H9 (cell line): ENCODE measurements around the gene PDPN. TPM values are rescaled to one million over a fixed set of nuclear protein-coding genes. Genes with fewer than 3 reads are reported as not detected.

Experiments used
- DNase-seq: peaks from one replicate; pipeline ENCODE4 v3.0.0-alpha.2; 2017
- H2AFZ ChIP-seq: one replicate; pipeline ENCODE4 v1.6.1; 2013; ENCODE audit warnings: mild to moderate bottlenecking, low read length, control low read depth, moderate library complexity
- H2AK5ac ChIP-seq: 2 replicates; pipeline ENCODE4 v1.6.1; 2013; ENCODE audit warnings: low read length, control low read depth, mixed read lengths; ENCODE audit not compliant: insufficient read length
- H2BK120ac ChIP-seq: one replicate; pipeline ENCODE4 v1.6.1; 2013; ENCODE audit warnings: low read depth, mild to moderate bottlenecking, low read length, control low read depth, inconsistent platforms; ENCODE audit not compliant: poor library complexity, severe bottlenecking
- H2BK12ac ChIP-seq: 2 replicates; pipeline ENCODE4 v1.6.1; 2013; ENCODE audit warnings: low read length, control low read depth, mixed read lengths, low read depth; ENCODE audit not compliant: insufficient read length
- H2BK15ac ChIP-seq: 2 replicates; pipeline ENCODE4 v1.6.1; 2013; ENCODE audit warnings: low read depth, low read length, control low read depth
- H2BK20ac ChIP-seq: one replicate; pipeline ENCODE4 v1.6.1; 2013; ENCODE audit warnings: low read depth, mild to moderate bottlenecking, low read length, control low read depth, inconsistent platforms; ENCODE audit not compliant: poor library complexity, severe bottlenecking
- H2BK5ac ChIP-seq: 2 replicates; pipeline ENCODE4 v1.6.1; 2013; ENCODE audit warnings: low read length, control low read depth, mixed read lengths; ENCODE audit not compliant: insufficient read length
- H3K14ac ChIP-seq: 2 replicates; pipeline ENCODE4 v1.6.1; 2013; ENCODE audit warnings: low read length, control low read depth; ENCODE audit not compliant: insufficient read depth
- H3K18ac ChIP-seq: 2 replicates; pipeline ENCODE4 v1.6.1; 2013; ENCODE audit warnings: low read depth, mild to moderate bottlenecking, mixed read lengths, low read length, control low read depth; ENCODE audit not compliant: insufficient read length
- H3K23ac ChIP-seq: 2 replicates; pipeline ENCODE4 v1.6.1; 2013; ENCODE audit warnings: low read length, control low read depth, mixed read lengths, low read depth; ENCODE audit not compliant: insufficient read length
- H3K23me2 ChIP-seq: 2 replicates; pipeline ENCODE4 v1.6.1; 2013; ENCODE audit warnings: low read depth, mild to moderate bottlenecking, mixed read lengths, low read length, control low read depth; ENCODE audit not compliant: insufficient read length, poor library complexity, severe bottlenecking
- H3K27ac ChIP-seq: 2 replicates; pipeline ENCODE4 v1.5.1; 2013; ENCODE audit warnings: low read length, control low read depth, mixed read lengths, low read depth; ENCODE audit not compliant: insufficient read length
- H3K27me3 ChIP-seq: 2 replicates; pipeline ENCODE4 v1.6.1; 2013; ENCODE audit warnings: low read length, control low read depth, inconsistent platforms; ENCODE audit not compliant: insufficient read depth
- H3K4ac ChIP-seq: 2 replicates; pipeline ENCODE4 v1.6.1; 2013; ENCODE audit warnings: low read depth, mild to moderate bottlenecking, control low read depth, inconsistent platforms, low read length, moderate library complexity
- H3K4me1 ChIP-seq: 2 replicates; pipeline ENCODE4 v1.6.1; 2013; ENCODE audit warnings: low read length, control low read depth, inconsistent platforms; ENCODE audit not compliant: insufficient read depth
- H3K4me2 ChIP-seq: 2 replicates; pipeline ENCODE4 v1.6.1; 2013; ENCODE audit warnings: low read length, control low read depth, mixed read lengths; ENCODE audit not compliant: insufficient read length, insufficient read depth
- H3K56ac ChIP-seq: 2 replicates; pipeline ENCODE4 v1.6.1; 2013; ENCODE audit warnings: low read depth, mild to moderate bottlenecking, mixed read lengths, low read length, control low read depth; ENCODE audit not compliant: insufficient read length
- H3K79me1 ChIP-seq: 2 replicates; pipeline ENCODE4 v1.6.1; 2013; ENCODE audit warnings: low read depth, mild to moderate bottlenecking, moderate library complexity, low read length, control low read depth, inconsistent platforms; ENCODE audit not compliant: insufficient read depth, poor library complexity, severe bottlenecking
- H3K79me2 ChIP-seq: 2 replicates; pipeline ENCODE4 v1.6.1; 2013; ENCODE audit warnings: low read length, control low read depth, inconsistent platforms; ENCODE audit not compliant: insufficient read depth
- H3K9ac ChIP-seq: 2 replicates; pipeline ENCODE4 v1.6.1; 2013; ENCODE audit warnings: low read length, control low read depth, mixed read lengths; ENCODE audit not compliant: insufficient read length; ENCODE audit errors: extremely low read depth
- H3K9me3 ChIP-seq: one replicate; pipeline ENCODE4 v1.6.1; 2013; ENCODE audit warnings: low read depth, low read length, inconsistent platforms; ENCODE audit not compliant: control insufficient read depth
- H3T11ph ChIP-seq: one replicate; pipeline ENCODE4 v1.6.1; 2013; ENCODE audit warnings: mild to moderate bottlenecking, low read length, control low read depth, inconsistent platforms
- H4K20me1 ChIP-seq: one replicate; pipeline ENCODE4 v1.6.1; 2013; ENCODE audit not compliant: control insufficient read depth, insufficient read length, insufficient read depth
- H4K5ac ChIP-seq: 2 replicates; pipeline ENCODE4 v1.6.1; 2013; ENCODE audit warnings: low read depth, mild to moderate bottlenecking, mixed read lengths, low read length, control low read depth; ENCODE audit not compliant: insufficient read length
- H4K8ac ChIP-seq: replicated peaks from 2 replicates; pipeline ENCODE4 v1.6.1; 2013; ENCODE audit warnings: low read length, control low read depth, mixed read lengths, low read depth; ENCODE audit not compliant: insufficient read length
- H4K91ac ChIP-seq: 2 replicates; pipeline ENCODE4 v1.6.1; 2013; ENCODE audit warnings: low read depth, mild to moderate bottlenecking, moderate library complexity, mixed read lengths, low read length, control low read depth; ENCODE audit not compliant: insufficient read length
- H3K27ac Mint-ChIP-seq, 3 experiments: 2 replicates in 2 of 3; 3 replicates in 1 of 3; pipeline ENCODE4 v1.8.0; 2020 to 2021; ENCODE audit warnings: mixed read lengths in 3 of 3, mild to moderate bottlenecking in 1 of 3, moderate library complexity in 1 of 3
- H3K27me3 Mint-ChIP-seq: 2 replicates; pipeline ENCODE4 v1.8.0; 2021; ENCODE audit warnings: low read depth, mild to moderate bottlenecking, moderate library complexity, mixed read lengths
- H3K36me3 Mint-ChIP-seq, 3 experiments: 2 replicates in 2 of 3; 3 replicates in 1 of 3; pipeline ENCODE4 v1.8.0; 2020 to 2021; ENCODE audit warnings: low read depth in 3 of 3, mixed read lengths in 3 of 3; ENCODE audit not compliant: insufficient read depth in 1 of 3
- H3K4me1 Mint-ChIP-seq, 2 experiments: 2 replicates each; pipeline ENCODE4 v1.8.0; 2020; ENCODE audit warnings: mixed read lengths in 2 of 2
- H3K4me3 Mint-ChIP-seq, 2 experiments: 2 replicates in 1 of 2; 3 replicates in 1 of 2; pipeline ENCODE4 v1.8.0; 2020 to 2021; ENCODE audit warnings: mild to moderate bottlenecking in 2 of 2, mixed read lengths in 2 of 2, moderate library complexity in 1 of 2
- H3K9me3 Mint-ChIP-seq, 2 experiments: 2 replicates in 1 of 2; 3 replicates in 1 of 2; pipeline ENCODE4 v1.8.0; 2020; ENCODE audit warnings: mild to moderate bottlenecking in 2 of 2, mixed read lengths in 2 of 2, moderate library complexity in 1 of 2
- WGBS: extraction: QIAGEN DNeasy Blood & Tissue Kit; methylation state at CpG from one replicate; pipeline ENCODE4 v1.1.7; 2013; ENCODE audit warnings: missing lambda C conversion rate, low lambda C conversion rate, mixed read lengths; ENCODE audit not compliant: insufficient read length; ENCODE audit errors: extremely low coverage; 5-methylcytosine and 5-hydroxymethylcytosine counted together
- total RNA-seq: library from RNA; stranded (reverse); gene quantifications from 2 replicates; pipeline ENCODE4 v1.2.1, GENCODE V29; 2021
- TF ChIP-seq, protein P1 (sequence below): fragments of 200-600 bp; sonication (generic); conservative IDR thresholded peaks from 3 replicates; pipeline ENCODE4 v1.8.0; 2021; ENCODE audit warnings: antibody characterized with exemption, mild to moderate bottlenecking

Gene PDPN
- total RNA-seq, 1 experiment from 2014 or later, result 205 TPM

DNA sequence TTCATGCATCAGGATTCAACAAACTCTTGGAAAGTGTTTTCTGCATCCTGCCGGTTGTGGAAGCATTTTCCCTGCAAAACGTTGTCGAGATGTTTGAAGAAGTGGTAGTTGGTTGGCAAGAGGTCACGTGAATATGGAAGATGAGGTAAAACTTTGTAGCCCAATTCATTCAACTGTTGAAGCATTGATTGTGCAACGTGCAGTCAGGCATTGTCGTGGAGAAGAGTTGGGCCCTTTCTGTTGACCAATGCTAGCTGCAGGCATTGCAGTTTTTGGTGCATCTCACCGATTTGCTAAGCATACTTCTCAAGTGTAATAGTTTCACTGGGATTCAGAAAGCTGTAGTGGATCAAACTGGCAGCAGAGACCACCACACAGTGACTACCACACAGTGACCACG, 59.4 kb downstream of the PDPN start:
- H3K4me3 Mint-ChIP-seq, result no peak overlapping the region
- peaks cover 3 to 18% (median 15%) of the 10 kb centered on the region in 3 experiments; a peak in 6 of 7 replicates for H3K36me3 Mint-ChIP-seq
- no peaks in the 10 kb centered on the region; the same call in 1 of the 2 replicates for H3K27me3 Mint-ChIP-seq

More for the DNA sequence above, 59.4 kb downstream of the PDPN start:
- H2BK12ac ChIP-seq, result no peak overlapping the region
- no peak for DNase-seq
- no peaks in the 10 kb centered on the region for H3K27me3 ChIP-seq
- no peak overlapping the region for H4K5ac ChIP-seq
- TF ChIP-seq, protein P1, sequence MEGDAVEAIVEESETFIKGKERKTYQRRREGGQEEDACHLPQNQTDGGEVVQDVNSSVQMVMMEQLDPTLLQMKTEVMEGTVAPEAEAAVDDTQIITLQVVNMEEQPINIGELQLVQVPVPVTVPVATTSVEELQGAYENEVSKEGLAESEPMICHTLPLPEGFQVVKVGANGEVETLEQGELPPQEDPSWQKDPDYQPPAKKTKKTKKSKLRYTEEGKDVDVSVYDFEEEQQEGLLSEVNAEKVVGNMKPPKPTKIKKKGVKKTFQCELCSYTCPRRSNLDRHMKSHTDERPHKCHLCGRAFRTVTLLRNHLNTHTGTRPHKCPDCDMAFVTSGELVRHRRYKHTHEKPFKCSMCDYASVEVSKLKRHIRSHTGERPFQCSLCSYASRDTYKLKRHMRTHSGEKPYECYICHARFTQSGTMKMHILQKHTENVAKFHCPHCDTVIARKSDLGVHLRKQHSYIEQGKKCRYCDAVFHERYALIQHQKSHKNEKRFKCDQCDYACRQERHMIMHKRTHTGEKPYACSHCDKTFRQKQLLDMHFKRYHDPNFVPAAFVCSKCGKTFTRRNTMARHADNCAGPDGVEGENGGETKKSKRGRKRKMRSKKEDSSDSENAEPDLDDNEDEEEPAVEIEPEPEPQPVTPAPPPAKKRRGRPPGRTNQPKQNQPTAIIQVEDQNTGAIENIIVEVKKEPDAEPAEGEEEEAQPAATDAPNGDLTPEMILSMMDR, result no peak
- H3K4me1 ChIP-seq, result no peaks in the 10 kb centered on the region
- H3K79me2 ChIP-seq, result no peaks in the 10 kb centered on the region
- H4K20me1 ChIP-seq, result no peaks in the 10 kb centered on the region
- H2BK120ac ChIP-seq, result no peak overlapping the region
- no peak overlapping the region for H2BK20ac ChIP-seq
- no peak overlapping the region for H3K27ac ChIP-seq
- no peaks in the 10 kb centered on the region for H3K9me3 ChIP-seq
- H3K9me3 Mint-ChIP-seq, result peaks cover 5 to 12% of the 10 kb centered on the region in 2 experiments; a peak in 4 of 5 replicates
- H3K23me2 ChIP-seq, result no peaks in the 10 kb centered on the region
- no CpG with 5 or more reads among the region's 8 CpGs for WGBS
- H3K14ac ChIP-seq, result no peak overlapping the region
- no peak overlapping the region for H2AK5ac ChIP-seq
- H3K79me1 ChIP-seq, result no peaks in the 10 kb centered on the region
- H3K4ac ChIP-seq, result no peak overlapping the region
- no peak overlapping the region for H3T11ph ChIP-seq
- no peak overlapping the region for H3K18ac ChIP-seq
- H3K9ac ChIP-seq, result no peak overlapping the region
- no peak overlapping the region for H3K23ac ChIP-seq
- no peak overlapping the region for H3K56ac ChIP-seq
- no peak overlapping the region for H3K4me2 ChIP-seq
- no peaks in the 10 kb centered on the region for H3K4me1 Mint-ChIP-seq
- no peak overlapping the region for H4K8ac ChIP-seq
- H2AFZ ChIP-seq, result no peak overlapping the region
- no peak overlapping the region for H3K27ac Mint-ChIP-seq
- no peak overlapping the region for H2BK15ac ChIP-seq
- no peak overlapping the region for H2BK5ac ChIP-seq
- H4K91ac ChIP-seq, result no peak overlapping the region
